NCI-H510A (cell line): ENCODE measurements around the gene PLCB1.

Experiments used
- DNase-seq: peaks from one replicate; lab custom pipeline; 2025; lab: John Stamatoyannopoulos, UW

PLCB1 gene

DNA sequence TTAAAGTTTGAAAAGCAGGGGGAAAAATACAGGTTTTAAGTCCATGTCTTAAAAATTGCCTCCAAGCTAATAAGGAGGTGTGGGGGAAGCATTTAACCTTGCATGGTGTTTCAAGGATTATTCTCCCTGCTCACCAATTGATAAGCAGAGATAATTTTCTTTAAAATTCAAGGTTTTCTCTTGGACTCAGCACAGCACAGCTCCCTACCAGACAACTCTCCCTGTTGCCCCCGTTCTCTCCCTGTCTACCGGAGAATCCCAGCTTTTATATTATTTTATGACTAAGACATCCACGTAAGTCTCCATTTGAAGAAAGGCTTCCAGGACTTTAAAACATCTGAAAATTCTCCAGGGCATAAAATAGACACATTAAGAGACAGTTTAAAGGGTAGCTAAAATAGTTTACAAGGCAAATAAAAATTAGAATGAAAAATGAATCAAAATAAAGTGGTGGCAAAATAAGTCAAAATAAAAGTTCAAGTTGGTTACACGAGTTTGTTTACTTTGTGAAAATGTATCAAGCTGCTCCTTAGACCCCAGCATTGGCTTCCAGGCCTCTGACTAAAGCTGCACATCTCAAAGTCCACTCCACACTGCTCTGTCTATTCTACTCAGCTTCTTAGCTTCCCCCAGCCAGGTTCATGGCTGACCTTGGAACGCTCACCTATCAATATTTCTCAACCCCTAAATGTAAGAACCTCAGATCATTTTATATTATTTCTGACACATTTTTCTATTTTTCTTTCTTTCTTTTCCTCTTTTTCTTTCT, 748.2 kb downstream of the PLCB1 start:
- DNase-seq: no peak

DNA sequence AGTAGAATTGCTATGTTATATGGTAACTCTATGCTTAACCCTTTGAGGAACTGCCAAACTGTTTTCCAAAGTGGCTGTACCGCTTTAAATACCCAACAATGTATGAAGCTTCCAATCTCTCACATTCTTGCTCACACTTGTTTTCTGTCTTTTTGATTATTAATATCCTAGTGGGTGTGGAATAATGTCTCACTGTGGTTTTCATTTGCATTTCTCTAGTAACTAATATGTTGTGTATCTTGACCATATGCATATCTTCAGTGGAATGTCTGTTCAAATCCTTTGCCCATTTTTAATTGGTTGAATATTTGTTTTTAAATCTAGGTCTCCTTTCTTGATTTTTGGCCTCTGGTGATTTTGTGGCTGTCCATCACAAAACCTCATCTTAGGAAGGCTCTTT, 759.0 kb downstream of the PLCB1 start:
- DNase-seq: no peak

DNA sequence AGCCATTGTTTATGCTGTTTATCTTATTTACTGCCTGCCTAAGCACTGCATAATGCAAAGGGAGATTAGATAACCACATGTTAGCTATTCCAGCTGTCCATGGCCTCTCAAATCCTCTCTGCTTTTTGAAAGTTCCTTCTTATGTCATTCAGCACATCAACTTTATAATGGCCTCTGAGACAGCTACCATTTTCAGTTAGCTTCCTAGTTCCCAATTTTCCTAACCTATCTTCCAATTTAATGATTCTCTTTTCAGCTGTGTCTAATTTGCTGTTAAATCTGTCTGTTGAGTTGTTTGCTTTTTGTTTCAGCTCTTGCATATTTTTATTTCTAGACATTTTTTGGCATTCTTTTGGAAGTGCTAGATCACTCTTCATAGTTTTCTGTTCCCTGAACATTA, 763.4 kb downstream of the PLCB1 start:
- no peak for DNase-seq

- DNase-seq: no peak
These were observed 766.8 kb downstream of the PLCB1 start for GRCh38 chr20:8898823-8899222.

GRCh38 chr20:8901237-8902025, 769.4 kb downstream of the PLCB1 start:
- DNase-seq: no peak

- DNase-seq: no peak
These were observed 771.9 kb downstream of the PLCB1 start for GRCh38 chr20:8903655-8904605.

- DNase-seq: no peak
These were observed 777.5 kb downstream of the PLCB1 start for GRCh38 chr20:8909596-8909995.

GRCh38 chr20:8912096-8912495, 780.0 kb downstream of the PLCB1 start:
- DNase-seq: no peak

GRCh38 chr20:8912731-8913130, 780.7 kb downstream of the PLCB1 start:
- DNase-seq: no peak

DNA sequence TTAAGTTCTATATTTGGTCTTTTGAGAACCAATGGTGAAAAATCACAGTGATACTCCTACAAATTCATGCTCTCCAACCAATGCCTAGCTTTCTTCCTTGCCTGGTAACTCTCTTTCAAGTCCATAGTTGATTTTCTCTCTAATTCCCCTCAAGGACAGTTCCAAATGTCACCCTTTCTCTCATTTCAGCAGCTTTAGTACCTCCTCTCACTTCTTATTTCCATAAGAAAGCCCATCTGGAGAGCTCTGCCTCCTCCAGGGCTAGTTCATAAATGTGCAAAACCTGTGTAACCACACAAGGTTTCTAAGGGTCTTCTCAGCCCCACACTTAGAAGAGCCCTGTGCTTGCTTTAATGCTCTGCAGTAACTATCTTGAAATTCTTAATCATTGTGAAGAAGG, 781.4 kb downstream of the PLCB1 start:
- no peak for DNase-seq

- no peak for DNase-seq
These were observed 782.4 kb downstream of the PLCB1 start for GRCh38 chr20:8914421-8914820.

GRCh38 chr20:8917084-8917483, 785.0 kb downstream of the PLCB1 start:
- no peak for DNase-seq

DNA sequence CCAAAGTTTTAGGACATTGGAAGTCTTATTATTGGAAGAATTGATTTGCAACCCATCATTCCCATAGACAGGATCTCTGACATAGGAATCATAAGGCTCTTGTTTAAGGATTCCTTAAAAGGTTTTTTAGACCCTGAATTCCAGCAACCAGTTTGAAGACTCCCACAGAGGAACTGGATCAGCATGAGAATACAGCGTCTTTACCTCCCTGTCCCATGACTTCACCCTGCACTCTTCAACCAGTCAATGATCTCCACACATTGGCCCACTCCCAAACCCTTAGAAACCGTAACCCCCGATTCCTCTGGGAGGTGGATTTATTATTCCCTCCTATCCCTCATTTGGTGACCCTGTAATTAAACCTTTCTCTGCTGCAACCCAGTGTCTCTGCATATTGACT, 786.1 kb downstream of the PLCB1 start:
- DNase-seq: no peak

DNA sequence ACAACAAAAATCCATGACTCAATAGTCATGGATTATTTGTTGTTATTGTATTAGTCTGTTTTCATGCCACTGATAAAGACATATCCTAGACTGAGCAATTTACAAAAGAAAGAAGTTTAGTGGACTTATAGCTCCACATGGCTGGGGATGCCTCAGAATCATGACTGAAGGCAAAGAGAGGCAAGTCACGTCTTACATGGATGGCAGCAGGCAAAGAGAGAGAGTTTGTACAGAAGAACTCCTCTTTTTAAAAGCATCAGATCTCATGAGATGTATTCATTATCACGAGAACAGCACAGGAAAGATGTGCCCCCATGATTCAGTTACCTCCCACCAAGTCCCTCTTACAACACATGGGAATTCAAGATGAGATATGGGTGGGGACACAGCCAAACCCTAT, 792.5 kb downstream of the PLCB1 start:
- DNase-seq: no peak

DNA sequence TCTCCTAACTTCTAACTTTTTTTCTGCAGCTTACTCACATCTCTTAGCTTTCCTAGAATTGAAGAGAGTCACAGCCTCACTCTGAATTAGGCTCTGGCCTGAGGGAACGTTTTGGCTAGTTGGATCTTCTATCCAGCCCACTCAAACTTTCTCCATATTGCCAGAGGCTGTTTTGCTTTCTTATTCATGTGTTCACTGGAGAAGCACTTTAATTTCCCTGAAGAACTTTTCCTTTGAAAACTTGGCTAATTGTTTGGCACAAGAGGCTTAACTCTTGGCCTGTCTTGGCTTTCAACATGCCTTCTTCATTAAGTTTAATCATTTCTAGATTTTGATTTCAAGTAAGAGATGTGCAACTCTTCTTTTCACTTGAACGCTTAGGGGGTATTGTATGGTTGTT, 798.7 kb downstream of the PLCB1 start:
- DNase-seq: no peak

GRCh38 chr20:8932192-8933165, 800.4 kb downstream of the PLCB1 start:
- DNase-seq: no peak

- no peak for DNase-seq
These were observed 801.3 kb downstream of the PLCB1 start for GRCh38 chr20:8933381-8933807.

DNA sequence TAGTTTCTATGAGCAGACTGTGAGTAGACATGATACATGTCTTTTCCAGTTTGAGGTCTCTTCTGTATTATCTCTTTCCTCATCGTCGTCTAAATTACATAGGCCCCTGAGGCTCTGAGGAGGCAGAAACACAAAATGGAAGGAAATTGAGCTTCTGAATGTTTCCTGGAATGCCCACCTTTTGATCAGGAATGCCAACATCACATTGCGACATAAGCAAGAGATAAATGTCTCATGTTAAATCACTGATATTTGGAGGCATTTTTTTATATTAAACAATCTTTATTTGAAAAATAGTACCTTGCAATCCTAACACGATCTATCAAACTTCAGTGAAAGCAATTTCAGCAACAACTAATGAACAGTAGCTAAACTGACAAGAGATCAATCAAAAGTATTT, 802.3 kb downstream of the PLCB1 start:
- no peak for DNase-seq
